HepG2 (cell line): ENCODE measurements around the gene APOL2. TPM values are rescaled to one million over a fixed set of nuclear protein-coding genes. Genes with fewer than 3 reads are reported as not detected.
A peak's percentile ranks its signal among the peaks of the same experiment; 100 is the strongest.

Experiments
- ELF1 ChIP-seq: sonication (generic); formaldehyde crosslinking; IDR thresholded peaks from 2 replicates; pipeline ENCODE4 v1.4.0; 2020; ENCODE audit warnings: missing genetic modification reagents
- FOXP1 ChIP-seq, 2 experiments: fragments of 450-650 bp in 1 of 2; IDR thresholded peaks; 2 replicates each; pipeline ENCODE4 v1.6.1; 2017 to 2018; ENCODE audit warnings: antibody characterized with exemption in 1 of 2
- NONO ChIP-seq, 2 experiments: fragments of 450-650 bp in 1 of 2; sonication (generic) in 1 of 2; formaldehyde crosslinking in 1 of 2; IDR thresholded peaks in 1 of 2; conservative IDR thresholded peaks in 1 of 2; 2 replicates each; pipeline versions ENCODE4 v1.6.1 to v1.8.0; 2017 to 2022; ENCODE audit warnings: mild to moderate bottlenecking in 1 of 2, missing genetic modification reagents in 1 of 2, moderate library complexity in 1 of 2
- PRPF4 ChIP-seq: fragments of 200-400 bp; formaldehyde crosslinking; IDR thresholded peaks from 2 replicates; pipeline ENCODE4 v1.6.1; 2016; ENCODE audit warnings: low read length, low read depth; ENCODE audit not compliant: poor library complexity, severe bottlenecking
- RNF2 ChIP-seq: fragments of 450-650 bp; conservative IDR thresholded peaks from 2 replicates; pipeline ENCODE4 v1.6.1; 2016; ENCODE audit warnings: low read depth
- SIN3A ChIP-seq: IDR thresholded peaks from 2 replicates; pipeline ENCODE4 v1.6.1; 2011; ENCODE audit warnings: low read depth, mild to moderate bottlenecking, control low read depth, low read length, borderline replicate concordance
- SNAI1 ChIP-seq: sonication (generic); formaldehyde crosslinking; IDR thresholded peaks from 2 replicates; pipeline ENCODE4 v1.5.0; 2020; ENCODE audit warnings: mild to moderate bottlenecking, missing genetic modification reagents, borderline replicate concordance
- STAT5B ChIP-seq: sonication (generic); formaldehyde crosslinking; IDR thresholded peaks from 2 replicates; pipeline ENCODE4 v1.4.0; 2020; ENCODE audit warnings: missing genetic modification reagents
- TEAD2 ChIP-seq: sonication (generic); formaldehyde crosslinking; IDR thresholded peaks from 2 replicates; pipeline ENCODE4 v1.9.0; 2021; ENCODE audit warnings: missing genetic modification reagents
- THYN1 ChIP-seq: sonication (generic); formaldehyde crosslinking; IDR thresholded peaks from 2 replicates; pipeline ENCODE4 v1.8.1; 2023; ENCODE audit warnings: low read depth, mild to moderate bottlenecking, moderate library complexity, missing genetic modification reagents, borderline replicate concordance
- TMF1 ChIP-seq: sonication (generic); formaldehyde crosslinking; IDR thresholded peaks from 2 replicates; pipeline ENCODE4 v1.8.1; 2022; ENCODE audit warnings: low read depth, missing genetic modification reagents
- XBP1 ChIP-seq: sonication (generic); formaldehyde crosslinking; IDR thresholded peaks from 2 replicates; pipeline ENCODE4 v1.5.0; 2020; ENCODE audit warnings: missing genetic modification reagents
- ZNF263 ChIP-seq: sonication (generic); formaldehyde crosslinking; IDR thresholded peaks from 2 replicates; pipeline ENCODE4 v1.4.0; 2020; ENCODE audit warnings: missing genetic modification reagents
- ZNF468 ChIP-seq: sonication (generic); formaldehyde crosslinking; IDR thresholded peaks from 2 replicates; pipeline ENCODE4 v1.8.0; 2022; ENCODE audit warnings: mild to moderate bottlenecking, moderate library complexity, missing genetic modification reagents
- ZNF563 ChIP-seq: sonication (generic); formaldehyde crosslinking; IDR thresholded peaks from 2 replicates; pipeline ENCODE4 v1.8.0; 2022; ENCODE audit warnings: mild to moderate bottlenecking, moderate library complexity, missing genetic modification reagents
- ZNF703 ChIP-seq: sonication (generic); formaldehyde crosslinking; IDR thresholded peaks from 2 replicates; pipeline ENCODE4 v1.5.1; 2020; ENCODE audit warnings: missing genetic modification reagents, mild to moderate bottlenecking, moderate library complexity, borderline replicate concordance
- ZNF792 ChIP-seq: IDR thresholded peaks from 2 replicates; pipeline ENCODE4 v1.6.1; 2016
- polyA plus RNA-seq, 8 experiments: library from polyadenylated mRNA; depleted of rRNA in 3 of 8; stranded (reverse) in 7 of 8; unstranded in 1 of 8; fragments of >200 nt; fragmentation: Illumina TruSeq in 4 of 8; extraction: Trizol in 4 of 8; gene quantifications; 2 replicates each; pipeline versions ENCODE4 v1.2.1 to v1.2.3, GENCODE V29; 2011 to 2016; ENCODE audit warnings: low read depth in 4 of 8, missing spikeins in 1 of 8, mixed read lengths in 1 of 8; ENCODE audit not compliant: insufficient read depth in 1 of 8
- total RNA-seq, 5 experiments: library from RNA; depleted of rRNA; stranded (reverse); fragments of >200 nt; fragmentation: Illumina TruSeq; extraction: Trizol; gene quantifications; 2 replicates each; pipeline ENCODE4 v1.2.3, GENCODE V29; 2016; ENCODE audit warnings: low read depth in 1 of 5
- TF ChIP-seq, protein P1 (sequence below): sonication (generic); formaldehyde crosslinking; conservative IDR thresholded peaks from 2 replicates; pipeline ENCODE4 v1.4.0; 2020; ENCODE audit warnings: missing genetic modification reagents
- TF ChIP-seq, protein P2 (sequence below): sonication (generic); formaldehyde crosslinking; IDR thresholded peaks from 2 replicates; pipeline ENCODE4 v1.8.1; 2023; ENCODE audit warnings: mild to moderate bottlenecking, missing genetic modification reagents
- TF ChIP-seq, protein P3 (sequence below): sonication (generic); formaldehyde crosslinking; IDR thresholded peaks from 2 replicates; pipeline ENCODE4 v1.8.1; 2023; ENCODE audit warnings: missing genetic modification reagents, mild to moderate bottlenecking, borderline replicate concordance
- TF ChIP-seq, protein P4 (sequence below): IDR thresholded peaks from 2 replicates; pipeline ENCODE4 v1.6.1; 2016
- TF ChIP-seq, protein P5 (sequence below): sonication (generic); formaldehyde crosslinking; IDR thresholded peaks from 2 replicates; pipeline ENCODE4 v1.4.0; 2020; ENCODE audit warnings: mild to moderate bottlenecking, missing genetic modification reagents
- TF ChIP-seq, protein P6 (sequence below): sonication (generic); formaldehyde crosslinking; IDR thresholded peaks from 2 replicates; pipeline ENCODE4 v1.9.0; 2021; ENCODE audit warnings: missing genetic modification reagents, mild to moderate bottlenecking, borderline replicate concordance
- TF ChIP-seq, protein P7 (sequence below): sonication (generic); formaldehyde crosslinking; IDR thresholded peaks from 2 replicates; pipeline ENCODE4 v1.5.0; 2020; ENCODE audit warnings: missing genetic modification reagents

Gene APOL2
- total and polyA plus RNA-seq, 2 of the 13 experiments (the other 11 are each of a cell fraction or from before 2014, with no cell fraction given): 28.7 to 51.2 TPM

DNA sequence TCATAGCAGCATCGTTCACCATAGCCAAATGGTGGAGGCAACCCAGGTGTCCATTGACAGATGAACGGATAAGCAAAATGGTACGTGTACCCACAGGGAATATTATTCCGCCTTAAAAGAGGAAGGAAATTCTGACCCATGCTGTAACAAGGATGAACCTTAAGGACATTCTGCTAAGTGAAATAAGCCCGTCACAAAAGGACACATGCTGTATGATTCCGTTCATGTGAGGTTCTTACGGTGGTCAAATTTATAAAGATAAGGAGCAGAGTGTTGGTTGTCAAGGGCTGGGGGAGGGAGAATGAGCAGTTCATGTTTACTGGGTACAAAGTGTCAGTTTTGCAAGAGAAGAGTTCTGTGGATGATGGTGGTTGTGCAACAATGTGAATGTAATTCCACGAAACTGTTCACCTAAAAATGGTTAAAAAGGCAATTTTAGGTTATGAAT lies 39.9 kb upstream of the APOL2 start (continued):
- TF ChIP-seq TEAD2 (CRISPR knock-in tag): no peak
- TF ChIP-seq ZNF263 (CRISPR knock-in tag): no peak
- TF ChIP-seq, protein P1, sequence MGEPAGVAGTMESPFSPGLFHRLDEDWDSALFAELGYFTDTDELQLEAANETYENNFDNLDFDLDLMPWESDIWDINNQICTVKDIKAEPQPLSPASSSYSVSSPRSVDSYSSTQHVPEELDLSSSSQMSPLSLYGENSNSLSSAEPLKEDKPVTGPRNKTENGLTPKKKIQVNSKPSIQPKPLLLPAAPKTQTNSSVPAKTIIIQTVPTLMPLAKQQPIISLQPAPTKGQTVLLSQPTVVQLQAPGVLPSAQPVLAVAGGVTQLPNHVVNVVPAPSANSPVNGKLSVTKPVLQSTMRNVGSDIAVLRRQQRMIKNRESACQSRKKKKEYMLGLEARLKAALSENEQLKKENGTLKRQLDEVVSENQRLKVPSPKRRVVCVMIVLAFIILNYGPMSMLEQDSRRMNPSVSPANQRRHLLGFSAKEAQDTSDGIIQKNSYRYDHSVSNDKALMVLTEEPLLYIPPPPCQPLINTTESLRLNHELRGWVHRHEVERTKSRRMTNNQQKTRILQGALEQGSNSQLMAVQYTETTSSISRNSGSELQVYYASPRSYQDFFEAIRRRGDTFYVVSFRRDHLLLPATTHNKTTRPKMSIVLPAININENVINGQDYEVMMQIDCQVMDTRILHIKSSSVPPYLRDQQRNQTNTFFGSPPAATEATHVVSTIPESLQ (CRISPR knock-in tag): no peak
- TF ChIP-seq THYN1: no peak
- no peak for TF ChIP-seq ZNF703 (CRISPR knock-in tag)
- no peak for TF ChIP-seq RNF2
- TF ChIP-seq, protein P2, sequence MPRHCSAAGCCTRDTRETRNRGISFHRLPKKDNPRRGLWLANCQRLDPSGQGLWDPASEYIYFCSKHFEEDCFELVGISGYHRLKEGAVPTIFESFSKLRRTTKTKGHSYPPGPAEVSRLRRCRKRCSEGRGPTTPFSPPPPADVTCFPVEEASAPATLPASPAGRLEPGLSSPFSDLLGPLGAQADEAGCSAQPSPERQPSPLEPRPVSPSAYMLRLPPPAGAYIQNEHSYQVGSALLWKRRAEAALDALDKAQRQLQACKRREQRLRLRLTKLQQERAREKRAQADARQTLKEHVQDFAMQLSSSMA (CRISPR knock-in tag): no peak
- TF ChIP-seq TMF1 (CRISPR knock-in tag): no peak
- no peak for TF ChIP-seq SNAI1 (CRISPR knock-in tag)
- TF ChIP-seq, protein P3, sequence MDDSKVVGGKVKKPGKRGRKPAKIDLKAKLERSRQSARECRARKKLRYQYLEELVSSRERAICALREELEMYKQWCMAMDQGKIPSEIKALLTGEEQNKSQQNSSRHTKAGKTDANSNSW (CRISPR knock-in tag): no peak
- TF ChIP-seq FOXP1 (IDR thresholded peaks at IDR 0.05): peak; percentile 71; the same call in 1 of the 2 replicates
- peak; percentile 87 for TF ChIP-seq FOXP1 (CRISPR knock-in tag; IDR thresholded peaks at IDR 0.05)
- TF ChIP-seq SIN3A: no peak
- no peak for TF ChIP-seq NONO (IDR thresholded peaks at IDR 0.05)
- TF ChIP-seq NONO (CRISPR knock-in tag; conservative IDR thresholded peaks at IDR 0.05): 0 out of 2 replicates have a peak, but pooled peaks have one; percentile 43
- TF ChIP-seq, protein P4, sequence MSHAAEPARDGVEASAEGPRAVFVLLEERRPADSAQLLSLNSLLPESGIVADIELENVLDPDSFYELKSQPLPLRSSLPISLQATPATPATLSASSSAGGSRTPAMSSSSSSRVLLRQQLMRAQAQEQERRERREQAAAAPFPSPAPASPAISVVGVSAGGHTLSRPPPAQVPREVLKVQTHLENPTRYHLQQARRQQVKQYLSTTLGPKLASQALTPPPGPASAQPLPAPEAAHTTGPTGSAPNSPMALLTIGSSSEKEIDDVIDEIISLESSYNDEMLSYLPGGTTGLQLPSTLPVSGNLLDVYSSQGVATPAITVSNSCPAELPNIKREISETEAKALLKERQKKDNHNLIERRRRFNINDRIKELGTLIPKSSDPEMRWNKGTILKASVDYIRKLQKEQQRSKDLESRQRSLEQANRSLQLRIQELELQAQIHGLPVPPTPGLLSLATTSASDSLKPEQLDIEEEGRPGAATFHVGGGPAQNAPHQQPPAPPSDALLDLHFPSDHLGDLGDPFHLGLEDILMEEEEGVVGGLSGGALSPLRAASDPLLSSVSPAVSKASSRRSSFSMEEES: 0 out of 2 replicates have a peak, but pooled peaks have one; percentile 54
- TF ChIP-seq ZNF468 (CRISPR knock-in tag): no peak
- TF ChIP-seq, protein P5, sequence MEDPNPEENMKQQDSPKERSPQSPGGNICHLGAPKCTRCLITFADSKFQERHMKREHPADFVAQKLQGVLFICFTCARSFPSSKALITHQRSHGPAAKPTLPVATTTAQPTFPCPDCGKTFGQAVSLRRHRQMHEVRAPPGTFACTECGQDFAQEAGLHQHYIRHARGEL: no peak
- no peak for TF ChIP-seq ZNF563
- no peak; the same call in 1 of the 2 replicates for TF ChIP-seq ELF1 (CRISPR knock-in tag)
- 0 out of 2 replicates have a peak, but pooled peaks have one; percentile 52 for TF ChIP-seq ZNF792 (CRISPR knock-in tag)
- TF ChIP-seq, protein P6, sequence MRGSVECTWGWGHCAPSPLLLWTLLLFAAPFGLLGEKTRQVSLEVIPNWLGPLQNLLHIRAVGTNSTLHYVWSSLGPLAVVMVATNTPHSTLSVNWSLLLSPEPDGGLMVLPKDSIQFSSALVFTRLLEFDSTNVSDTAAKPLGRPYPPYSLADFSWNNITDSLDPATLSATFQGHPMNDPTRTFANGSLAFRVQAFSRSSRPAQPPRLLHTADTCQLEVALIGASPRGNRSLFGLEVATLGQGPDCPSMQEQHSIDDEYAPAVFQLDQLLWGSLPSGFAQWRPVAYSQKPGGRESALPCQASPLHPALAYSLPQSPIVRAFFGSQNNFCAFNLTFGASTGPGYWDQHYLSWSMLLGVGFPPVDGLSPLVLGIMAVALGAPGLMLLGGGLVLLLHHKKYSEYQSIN (CRISPR knock-in tag): no peak
- TF ChIP-seq PRPF4: no peak
- TF ChIP-seq, protein P7, sequence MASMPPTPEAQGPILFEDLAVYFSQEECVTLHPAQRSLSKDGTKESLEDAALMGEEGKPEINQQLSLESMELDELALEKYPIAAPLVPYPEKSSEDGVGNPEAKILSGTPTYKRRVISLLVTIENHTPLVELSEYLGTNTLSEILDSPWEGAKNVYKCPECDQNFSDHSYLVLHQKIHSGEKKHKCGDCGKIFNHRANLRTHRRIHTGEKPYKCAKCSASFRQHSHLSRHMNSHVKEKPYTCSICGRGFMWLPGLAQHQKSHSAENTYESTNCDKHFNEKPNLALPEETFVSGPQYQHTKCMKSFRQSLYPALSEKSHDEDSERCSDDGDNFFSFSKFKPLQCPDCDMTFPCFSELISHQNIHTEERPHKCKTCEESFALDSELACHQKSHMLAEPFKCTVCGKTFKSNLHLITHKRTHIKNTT (CRISPR knock-in tag): no peak
- TF ChIP-seq STAT5B (CRISPR knock-in tag): no peak
- TF ChIP-seq XBP1 (CRISPR knock-in tag): no peak
